Umbilical cord (tissue), 2 donors: ENCODE results near the gene GTSF1L. TPM values are rescaled to one million over a fixed set of nuclear protein-coding genes. Genes with fewer than 3 reads are reported as not detected.

Experiments
- DNase-seq: peaks from one replicate; pipeline ENCODE4 v3.0.0-alpha.2; 2015; ENCODE audit warnings: low spot score
- total RNA-seq: library from RNA; depleted of rRNA; stranded (reverse); fragments of >200 nt; gene quantifications from one replicate; pipeline ENCODE4 v1.2.3, GENCODE V29; 2014; ENCODE audit warnings: low replicate concordance; ENCODE audit not compliant: insufficient read depth

The GTSF1L gene
- total RNA-seq, 1 donor from 2014 or later = not detected

DNA sequence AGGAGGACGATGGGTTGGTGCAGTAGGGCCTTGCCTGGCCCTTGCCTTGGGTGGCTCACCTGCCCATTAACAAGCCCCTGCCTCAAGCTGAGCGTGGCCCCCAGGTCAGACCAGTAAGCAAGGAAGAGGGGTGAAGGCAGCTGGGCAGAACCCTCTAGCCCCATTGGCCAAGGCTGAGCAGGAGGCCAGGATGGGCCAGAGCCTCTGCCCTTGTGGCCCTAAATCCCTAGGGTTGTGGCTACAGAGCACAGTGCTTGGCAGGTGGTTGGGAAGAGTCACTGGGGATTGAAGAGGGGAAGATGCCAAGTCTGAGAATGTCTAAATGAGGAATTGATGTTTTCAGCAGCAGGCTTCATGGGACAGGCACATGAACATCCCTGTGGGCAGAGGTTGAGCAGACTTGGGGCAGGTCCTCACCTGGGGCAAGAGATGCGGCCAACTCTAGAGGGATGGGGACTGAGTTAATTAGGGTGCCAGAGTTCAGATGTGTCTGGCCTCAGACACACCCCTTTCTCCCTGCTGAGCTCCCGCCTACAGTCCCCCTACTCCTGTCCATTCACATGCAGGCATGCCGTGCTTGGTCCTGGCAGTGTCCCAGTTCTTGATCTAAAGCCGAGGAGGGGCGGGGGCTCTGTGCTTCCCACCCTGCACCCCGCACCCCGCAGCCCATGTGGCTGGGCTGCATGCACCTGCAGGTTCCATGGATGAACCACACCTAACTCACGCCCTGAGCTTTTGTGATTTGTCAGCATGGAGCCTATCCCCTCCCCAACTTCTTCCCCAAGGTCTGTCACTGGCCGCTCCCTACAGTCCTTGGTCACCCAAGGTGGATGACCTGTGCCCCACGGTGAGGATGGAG, 9.8 kb downstream of the GTSF1L start:
- no peak for DNase-seq

- DNase-seq = no peak
These were observed 10.7 kb downstream of the GTSF1L start for GRCh38 chr20:43716123-43716522.

DNA sequence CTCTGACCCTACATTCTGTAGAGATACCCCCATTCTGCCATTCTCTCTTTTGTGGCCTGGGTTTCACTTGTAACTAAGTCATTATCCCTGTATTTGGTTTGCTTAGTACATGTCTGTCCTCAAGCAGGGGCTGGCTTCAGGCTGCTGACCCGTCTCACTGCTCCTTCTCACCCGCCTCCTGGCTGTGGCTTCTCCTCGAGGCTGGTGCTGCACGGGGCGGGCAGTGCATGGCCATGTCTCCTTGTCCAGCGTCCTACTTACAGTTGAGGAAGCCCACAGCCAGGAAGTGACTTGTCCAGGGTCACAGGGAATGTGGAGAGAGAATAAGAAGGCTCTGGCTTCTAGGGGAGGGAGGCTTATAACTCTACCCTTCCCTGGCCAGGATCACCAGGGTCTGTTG, 11.3 kb downstream of the GTSF1L start:
- DNase-seq = no peak

DNA sequence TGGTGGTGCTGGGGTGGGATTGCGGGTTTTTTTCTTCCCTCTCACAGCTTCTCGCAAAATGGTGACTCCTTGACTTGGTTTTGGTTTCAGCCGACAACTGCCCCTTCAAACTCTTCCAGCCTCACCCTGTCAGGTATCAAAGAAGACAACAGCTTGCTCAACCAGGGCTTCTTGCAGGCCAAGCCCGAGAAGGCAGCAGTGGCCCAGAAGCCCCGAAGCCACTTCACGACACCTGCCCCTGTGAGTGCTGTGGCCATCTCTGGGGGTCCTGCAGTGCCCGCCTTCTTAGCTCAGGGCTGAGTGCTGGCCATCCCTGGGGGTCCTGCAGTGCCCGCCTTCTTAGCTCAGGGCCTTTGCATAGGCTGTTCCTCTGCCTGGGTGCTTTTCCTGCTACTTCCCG, 11.8 kb downstream of the GTSF1L start:
- DNase-seq = no peak

DNA sequence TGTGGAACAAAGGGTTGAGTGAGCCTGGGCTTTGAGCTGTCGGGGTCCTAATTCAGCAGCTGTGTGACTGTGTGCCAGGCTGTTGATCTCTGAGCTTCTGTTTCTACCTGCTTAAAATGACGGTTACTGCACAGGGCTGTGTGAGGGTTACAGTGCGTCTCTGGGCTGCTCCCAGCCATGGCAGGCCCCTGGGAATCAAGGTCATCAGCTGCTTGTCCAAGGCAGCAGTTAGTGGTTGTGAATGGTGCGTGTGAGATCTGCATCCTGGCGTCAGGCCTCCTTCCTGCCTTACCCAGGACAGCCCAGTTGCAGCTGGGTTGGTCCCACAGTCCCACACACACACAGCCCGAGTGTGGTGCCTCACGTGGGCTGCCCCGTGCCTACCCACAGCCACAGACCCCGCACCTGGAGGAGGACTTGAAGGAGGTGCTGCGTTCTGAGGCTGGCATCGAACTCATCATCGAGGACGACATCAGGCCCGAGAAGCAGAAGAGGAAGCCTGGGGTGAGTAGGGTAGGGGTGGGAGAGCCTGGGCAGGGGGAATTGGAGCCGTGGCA, 15.6 kb downstream of the GTSF1L start:
- no peak for DNase-seq

GRCh38 chr20:43710370-43711044, 16.3 kb downstream of the GTSF1L start:
- no peak for DNase-seq

GRCh38 chr20:43702502-43702901, 24.3 kb downstream of the GTSF1L start:
- no peak for DNase-seq

- DNase-seq = no peak
These were observed 26.2 kb downstream of the GTSF1L start for GRCh38 chr20:43700627-43701026.

DNA sequence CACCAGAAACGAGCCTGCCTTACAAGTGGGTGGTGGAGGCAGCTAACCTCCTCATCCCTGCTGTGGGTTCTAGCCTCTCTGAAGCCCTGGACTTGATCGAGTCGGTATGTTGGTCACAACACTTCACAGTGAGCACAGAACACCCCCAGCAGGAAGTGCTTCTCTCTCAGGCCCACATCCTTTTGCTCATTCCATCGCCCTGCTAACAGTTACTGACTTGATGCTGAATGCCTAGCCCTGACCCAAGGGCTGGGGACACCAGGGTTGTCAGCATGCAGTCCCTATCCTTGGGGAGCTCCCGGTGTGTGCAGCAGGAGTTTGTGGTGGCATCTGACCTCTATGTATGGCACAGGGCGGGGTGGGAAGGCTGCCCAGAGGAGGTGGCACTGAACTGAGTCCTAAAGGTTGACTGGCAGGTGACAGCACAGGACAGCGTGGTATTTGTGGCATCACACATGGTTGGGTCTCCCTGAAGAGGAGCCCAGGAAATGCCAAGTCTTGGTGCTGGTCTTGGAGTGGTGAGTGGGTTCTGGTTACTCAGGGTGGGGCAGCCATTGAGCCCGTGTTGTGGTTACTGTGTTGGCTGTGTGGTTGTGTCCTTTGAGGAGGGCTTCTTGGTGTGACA, 26.7 kb downstream of the GTSF1L start:
- DNase-seq = no peak

GRCh38 chr20:43695571-43695970, 31.2 kb downstream of the GTSF1L start:
- no peak for DNase-seq

DNA sequence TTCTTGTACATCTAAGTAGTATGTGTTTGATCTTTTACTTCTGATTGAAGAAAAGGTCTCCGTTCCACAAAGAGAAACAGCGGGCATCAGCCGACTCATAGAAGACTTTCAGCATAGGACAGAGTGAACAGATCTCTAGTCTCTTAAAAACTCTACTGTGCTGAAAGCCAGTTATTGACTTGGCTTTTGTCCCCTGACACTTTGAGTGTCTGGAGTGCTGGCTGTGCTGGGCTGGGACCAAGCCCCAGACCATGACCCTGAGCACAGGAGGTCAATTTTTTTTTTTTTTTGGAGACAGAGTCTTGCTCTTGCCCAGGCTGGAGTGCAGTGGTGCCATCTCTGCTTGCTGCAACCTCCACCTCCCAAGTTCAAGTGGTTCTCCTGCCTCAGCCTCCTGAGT, 32.0 kb downstream of the GTSF1L start:
- DNase-seq = no peak

GRCh38 chr20:43691928-43692524, 34.8 kb downstream of the GTSF1L start:
- peak; percentile 9 for DNase-seq

DNA sequence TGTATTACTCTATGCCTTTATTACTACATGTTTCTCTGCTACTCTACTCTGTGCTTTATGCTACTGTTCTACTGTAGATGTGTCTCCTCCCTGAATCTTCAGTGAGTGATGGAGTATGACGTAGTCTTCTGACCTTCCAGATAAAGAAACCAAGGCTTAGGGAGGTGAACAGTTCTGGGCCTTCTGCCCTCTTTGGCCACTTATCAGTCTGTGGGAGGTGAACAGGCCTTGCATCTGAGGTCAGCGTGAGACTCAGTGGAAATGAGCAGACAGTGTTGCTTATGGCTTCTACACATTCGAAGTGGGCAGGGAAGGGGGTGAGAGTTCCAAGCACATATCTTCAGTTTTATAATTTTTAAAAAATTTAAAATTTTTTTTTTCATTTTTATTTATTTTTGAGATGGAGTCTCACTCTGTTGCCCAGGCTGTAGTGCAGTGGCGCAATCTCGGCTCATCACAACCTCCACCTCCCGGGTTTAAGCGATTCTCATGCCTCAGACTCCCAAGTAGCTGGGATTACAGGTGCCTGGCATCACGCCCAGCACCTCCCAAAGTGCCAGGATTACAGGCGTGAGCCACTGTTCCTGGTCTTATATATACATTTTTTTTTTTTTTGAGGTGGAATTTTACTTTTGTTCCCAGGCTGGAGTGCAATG, 35.7 kb downstream of the GTSF1L start:
- no peak for DNase-seq

DNA sequence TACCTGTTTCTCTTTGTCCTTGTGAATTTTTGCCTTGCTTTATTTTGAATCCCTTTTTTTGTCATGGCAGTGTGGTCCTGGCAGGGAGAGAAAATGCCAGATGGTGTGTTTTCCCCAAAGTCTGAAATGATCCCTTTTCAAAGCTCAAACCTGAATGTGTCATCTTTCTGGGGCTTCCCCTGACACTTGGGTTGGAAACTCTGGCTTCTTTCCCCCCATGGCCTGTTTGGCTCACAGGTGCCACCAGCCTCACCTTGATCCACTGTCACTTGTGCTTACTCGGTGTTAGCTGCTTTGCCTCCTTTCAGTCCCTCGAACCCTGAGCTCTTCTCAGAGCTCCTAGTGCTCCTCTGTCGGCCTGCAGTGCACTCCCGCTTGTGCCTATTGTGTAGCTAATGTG, 37.6 kb downstream of the GTSF1L start:
- DNase-seq = no peak

- no peak for DNase-seq
These were observed 40.0 kb downstream of the GTSF1L start for GRCh38 chr20:43686820-43687219.

DNA sequence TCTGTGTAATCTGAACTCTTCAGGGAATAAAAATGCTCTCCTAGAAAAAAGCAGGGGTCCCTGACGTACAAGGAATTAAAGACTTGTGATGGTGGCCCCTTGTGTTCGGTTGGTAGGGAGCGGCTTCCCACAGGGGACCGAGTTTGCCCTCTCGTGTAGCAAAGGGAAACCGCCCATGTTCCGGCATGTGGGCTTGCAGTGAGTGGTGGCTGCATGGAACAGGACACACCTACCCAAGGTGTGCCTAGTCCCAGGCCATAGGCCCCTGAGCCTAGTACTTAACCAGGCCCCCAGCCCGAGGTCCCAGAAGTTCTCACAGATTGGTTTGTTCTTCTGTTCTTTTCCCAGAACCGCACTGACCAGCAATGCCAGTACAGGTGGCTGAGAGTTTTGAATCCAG, 44.4 kb downstream of the GTSF1L start:
- DNase-seq = no peak

DNA sequence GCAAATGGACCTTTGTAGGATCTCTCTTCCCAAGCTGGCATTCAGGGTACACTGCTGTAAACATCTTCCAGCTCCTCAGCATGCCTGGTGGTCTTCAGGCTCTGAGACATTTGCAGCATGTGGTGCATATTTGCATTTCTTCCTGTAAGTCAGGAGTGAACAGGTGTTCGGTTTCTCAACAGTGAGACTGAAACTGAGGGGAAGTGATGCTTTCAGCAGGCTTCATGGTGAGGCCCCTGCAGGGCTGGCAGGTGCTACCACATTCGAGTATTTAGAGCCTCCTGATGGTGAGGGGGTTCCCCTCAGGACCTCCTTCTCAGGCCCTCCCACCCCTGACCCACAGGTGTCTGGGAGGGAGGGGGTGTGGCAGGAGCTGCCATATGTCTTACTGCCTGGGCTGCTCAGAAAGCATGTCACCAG, 44.8 kb downstream of the GTSF1L start:
- DNase-seq = no peak

DNA sequence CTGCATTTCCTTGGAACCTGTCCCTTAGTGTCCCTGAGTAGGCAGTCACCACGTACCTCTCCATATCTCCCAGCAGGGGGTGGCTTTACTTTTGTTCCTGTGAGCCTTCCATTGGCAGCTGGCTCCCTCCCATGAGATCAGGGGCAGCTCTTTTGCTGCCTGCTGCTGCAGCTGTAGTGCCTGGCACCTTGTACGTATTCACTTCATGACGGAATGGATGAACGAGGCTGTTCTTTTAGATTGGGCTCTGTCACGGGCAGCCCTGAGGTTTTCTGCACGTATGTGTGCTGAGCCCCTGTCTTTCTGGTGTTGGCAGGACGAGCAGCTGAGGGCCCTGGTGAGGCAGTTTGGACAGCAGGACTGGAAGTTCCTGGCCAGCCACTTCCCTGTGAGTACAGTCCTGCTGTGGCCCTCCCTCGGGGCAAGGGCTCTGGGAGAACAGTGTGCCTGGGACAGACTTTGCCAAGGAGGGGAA, 45.3 kb downstream of the GTSF1L start:
- no peak for DNase-seq

- DNase-seq = no peak
These were observed 45.8 kb downstream of the GTSF1L start for GRCh38 chr20:43680981-43681380.

DNA sequence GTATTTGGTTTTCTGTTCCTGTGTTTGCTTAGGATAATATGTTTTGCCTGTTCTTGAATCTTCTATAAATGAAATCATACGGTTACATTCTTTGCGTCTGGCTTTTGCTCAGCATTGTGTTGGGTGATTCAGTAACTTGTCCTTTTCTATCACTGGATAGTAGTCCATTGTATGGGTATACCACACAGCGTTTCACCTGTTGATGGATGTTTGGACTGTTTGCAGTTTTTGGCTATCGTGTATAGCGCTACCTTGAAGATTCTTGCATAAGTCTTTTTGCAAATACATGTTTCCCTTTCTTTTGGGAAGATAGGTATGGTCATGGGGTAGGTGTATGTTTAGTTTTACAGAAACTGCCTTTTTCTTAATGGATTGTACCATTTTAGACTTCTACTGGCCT, 50.4 kb downstream of the GTSF1L start:
- DNase-seq = no peak
